Smooth muscle cell of the brain vasculature (primary cell): ENCODE results near the gene MAP4K4.

Experiments used
- DNase-seq: peaks from one replicate; pipeline ENCODE4 v3.0.0-alpha.2; 2012; ENCODE audit warnings: low read depth, low spot score

MAP4K4 gene

GRCh38 chr2:101841679-101842327 is 144.3 kb downstream of the MAP4K4 start:
- no peak for DNase-seq

GRCh38 chr2:101842471-101842870 is 145.0 kb downstream of the MAP4K4 start:
- no peak for DNase-seq

- no peak for DNase-seq
These were observed 145.5 kb downstream of the MAP4K4 start for GRCh38 chr2:101843048-101843447.

GRCh38 chr2:101843471-101843870 is 146.0 kb downstream of the MAP4K4 start:
- DNase-seq, result no peak

GRCh38 chr2:101844055-101844635 is 146.6 kb downstream of the MAP4K4 start:
- DNase-seq, result peak; percentile 37

- no peak for DNase-seq
These were observed 149.5 kb downstream of the MAP4K4 start for GRCh38 chr2:101846973-101847372.

GRCh38 chr2:101847661-101848339 is 150.3 kb downstream of the MAP4K4 start:
- DNase-seq, result no peak

GRCh38 chr2:101848769-101849410 is 151.4 kb downstream of the MAP4K4 start:
- DNase-seq, result no peak

- no peak for DNase-seq
These were observed 152.9 kb downstream of the MAP4K4 start for GRCh38 chr2:101850450-101850849.

GRCh38 chr2:101850991-101851390 is 153.5 kb downstream of the MAP4K4 start:
- DNase-seq, result no peak

GRCh38 chr2:101852824-101853223 is 155.3 kb downstream of the MAP4K4 start:
- no peak for DNase-seq

- DNase-seq, result no peak
These were observed 157.4 kb downstream of the MAP4K4 start for GRCh38 chr2:101854877-101855276.

- DNase-seq, result no peak
These were observed 158.3 kb downstream of the MAP4K4 start for GRCh38 chr2:101855776-101856175.

GRCh38 chr2:101858246-101858645 is 160.7 kb downstream of the MAP4K4 start:
- no peak for DNase-seq

GRCh38 chr2:101858910-101859309 is 161.4 kb downstream of the MAP4K4 start:
- DNase-seq, result no peak

- DNase-seq, result no peak
These were observed 162.1 kb downstream of the MAP4K4 start for GRCh38 chr2:101859604-101860003.

- no peak for DNase-seq
These were observed 162.7 kb downstream of the MAP4K4 start for GRCh38 chr2:101860157-101860556.

GRCh38 chr2:101860782-101861181 is 163.3 kb downstream of the MAP4K4 start:
- DNase-seq, result no peak

GRCh38 chr2:101861382-101861781 is 163.9 kb downstream of the MAP4K4 start:
- DNase-seq, result no peak

GRCh38 chr2:101863534-101863933 is 166.0 kb downstream of the MAP4K4 start:
- DNase-seq, result no peak

GRCh38 chr2:101864426-101864825 is 166.9 kb downstream of the MAP4K4 start:
- DNase-seq, result no peak

- no peak for DNase-seq
These were observed 171.0 kb downstream of the MAP4K4 start for GRCh38 chr2:101868525-101868924.

- no peak for DNase-seq
These were observed 172.0 kb downstream of the MAP4K4 start for GRCh38 chr2:101869527-101869926.
